Measurements from ENCODE around the gene CGNL1.

Gene CGNL1

GRCh38 chr15:57415602-57416001 lies 39.3 kb downstream of the CGNL1 start:
- DNase-seq, result no peak
- Histone ChIP-seq H3K36me3 (replicated peaks) (no peaks in the 10 kb centered on the region), H3K4me3 (ENCODE audit: low read depth, low read length) (no peak overlapping the region), H3K27ac (no peak overlapping the region), H3K27me3 (replicated peaks) (no peaks in the 10 kb centered on the region)
- in situ Hi-C loops (cut with HindIII; ENCODE audit: low pct_ligation_motif_present, low sequenced_read_pairs), result no loop called here
- no peak for TF ChIP-seq CTCF (IDR thresholded peaks at IDR 0.05; ENCODE audit: low read depth, low read length, missing control alignments)

GRCh38 chr15:57418635-57419034 lies 42.3 kb downstream of the CGNL1 start:
- H3K27ac ChIP-seq, result no peak overlapping the region
- no peaks in the 10 kb centered on the region for H3K27me3 ChIP-seq (replicated peaks)
- H3K4me3 ChIP-seq (ENCODE audit: low read depth, low read length), result no peak overlapping the region
- H3K36me3 ChIP-seq (replicated peaks), result no peaks in the 10 kb centered on the region
- DNase-seq, result no peak
- in situ Hi-C loops (cut with HindIII; ENCODE audit: low pct_ligation_motif_present, low sequenced_read_pairs), result no loop called here
- no peak for TF ChIP-seq CTCF (IDR thresholded peaks at IDR 0.05; ENCODE audit: low read depth, low read length, missing control alignments)

DNA sequence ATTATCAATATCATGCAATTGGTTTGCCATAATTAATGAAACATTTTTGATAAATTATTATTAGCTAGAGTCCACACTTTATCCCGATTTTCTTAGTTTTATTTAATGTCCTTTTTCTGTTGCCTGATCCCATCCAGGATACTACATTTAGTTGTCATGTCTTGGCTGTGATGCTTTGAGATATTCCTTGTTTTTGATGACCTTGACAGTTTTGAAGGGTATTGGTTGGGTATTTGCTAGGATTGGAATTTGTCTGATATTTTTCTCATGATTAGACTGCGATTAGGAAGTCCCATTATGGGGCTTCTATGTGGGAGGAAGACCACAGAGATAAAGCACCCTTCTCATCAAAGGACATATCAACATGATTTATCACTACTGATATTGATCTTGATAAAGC lies 43.0 kb downstream of the CGNL1 start:
- no peak overlapping the region for H3K4me3 ChIP-seq (ENCODE audit: low read depth, low read length)
- H3K36me3 ChIP-seq (replicated peaks), result no peaks in the 10 kb centered on the region
- no peak for DNase-seq
- no peak for TF ChIP-seq CTCF (IDR thresholded peaks at IDR 0.05; ENCODE audit: low read depth, low read length, missing control alignments)
- H3K27ac ChIP-seq, result no peak overlapping the region
- no peaks in the 10 kb centered on the region for H3K27me3 ChIP-seq (replicated peaks)
- in situ Hi-C loops (cut with HindIII; ENCODE audit: low pct_ligation_motif_present, low sequenced_read_pairs), result no loop called here

- DNase-seq, result no peak
- in situ Hi-C loops (cut with HindIII; ENCODE audit: low pct_ligation_motif_present, low sequenced_read_pairs), result no loop called here
- Histone ChIP-seq H3K36me3 (replicated peaks) (no peaks in the 10 kb centered on the region), H3K27me3 (replicated peaks) (no peaks in the 10 kb centered on the region), H3K27ac (no peak overlapping the region), H3K4me3 (ENCODE audit: low read depth, low read length) (no peak overlapping the region)
- TF ChIP-seq CTCF (IDR thresholded peaks at IDR 0.05; ENCODE audit: low read depth, low read length, missing control alignments), result no peak
These were observed 44.8 kb downstream of the CGNL1 start for GRCh38 chr15:57421110-57421509.

DNA sequence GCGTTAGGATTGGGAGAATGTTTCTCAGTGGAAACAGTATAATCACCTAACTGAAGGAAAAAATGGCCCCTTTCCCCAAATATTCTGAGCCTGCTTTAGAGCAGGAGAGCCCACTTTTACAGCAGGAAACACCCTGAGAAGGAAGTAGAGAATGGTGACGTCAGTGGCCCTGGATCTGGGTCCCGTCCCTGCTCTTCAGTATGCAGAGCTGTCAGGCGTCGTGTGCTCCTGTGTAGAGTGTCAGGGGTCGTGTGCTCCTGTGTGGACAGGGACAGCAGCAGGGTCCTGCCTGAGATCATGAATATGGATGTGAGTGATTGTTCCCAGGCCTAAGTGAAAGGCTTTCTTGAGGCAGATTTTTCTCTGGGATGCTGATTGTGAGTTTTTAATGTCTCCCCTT lies 45.2 kb downstream of the CGNL1 start:
- Histone ChIP-seq H3K36me3 (replicated peaks) (no peaks in the 10 kb centered on the region), H3K27ac (no peak overlapping the region), H3K4me3 (ENCODE audit: low read depth, low read length) (no peak overlapping the region), H3K27me3 (replicated peaks) (no peaks in the 10 kb centered on the region)
- TF ChIP-seq CTCF (IDR thresholded peaks at IDR 0.05; ENCODE audit: low read depth, low read length, missing control alignments), result no peak
- no peak for DNase-seq
- in situ Hi-C loops (cut with HindIII; ENCODE audit: low pct_ligation_motif_present, low sequenced_read_pairs), result no loop called here

DNA sequence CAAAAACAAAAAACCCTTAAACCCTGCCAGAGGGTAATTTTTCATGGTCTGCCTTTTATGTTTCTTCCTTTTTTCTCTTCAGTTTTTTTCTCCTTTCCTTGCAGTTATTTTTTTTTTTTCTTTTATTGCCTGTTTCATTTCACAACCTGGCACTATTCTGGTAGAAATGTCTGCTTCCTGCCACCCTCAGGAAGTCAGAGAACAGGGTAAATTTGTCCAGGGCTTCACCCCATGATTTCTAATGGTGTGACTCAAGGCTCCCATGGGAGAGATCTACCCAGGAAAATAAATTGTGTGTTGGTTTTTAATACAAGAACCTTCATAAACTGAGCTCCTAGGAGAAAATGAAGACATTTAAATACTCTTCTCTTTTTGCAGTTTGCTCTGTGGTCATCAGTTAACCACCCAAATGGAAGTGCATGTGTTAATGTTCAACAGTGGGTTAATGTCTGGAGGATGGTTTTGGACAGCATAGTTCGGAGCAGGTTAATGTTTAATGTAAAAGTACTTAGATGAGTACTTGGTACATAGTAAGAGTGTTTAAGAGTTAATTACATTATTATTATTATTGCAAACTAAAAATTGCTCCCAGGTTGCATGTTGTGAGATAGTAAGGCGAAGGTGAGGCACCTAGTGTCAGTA lies 45.9 kb downstream of the CGNL1 start:
- Histone ChIP-seq H3K36me3 (replicated peaks) (no peaks in the 10 kb centered on the region), H3K27ac (no peak overlapping the region), H3K4me3 (ENCODE audit: low read depth, low read length) (no peak overlapping the region), H3K27me3 (replicated peaks) (no peaks in the 10 kb centered on the region)
- no peak for DNase-seq
- no peak for TF ChIP-seq CTCF (IDR thresholded peaks at IDR 0.05; ENCODE audit: low read depth, low read length, missing control alignments)
- in situ Hi-C loops (cut with HindIII; ENCODE audit: low pct_ligation_motif_present, low sequenced_read_pairs), result no loop called here

Data from brain microvascular endothelial cell (primary cell).